ENCODE data around the gene BLTP3A.
"Not testable (repeated sequence)": the region's sequence is repeated elsewhere in the genome, so short reads cannot be mapped to it uniquely, and the experiment has no call there.

BLTP3A gene, protein sequence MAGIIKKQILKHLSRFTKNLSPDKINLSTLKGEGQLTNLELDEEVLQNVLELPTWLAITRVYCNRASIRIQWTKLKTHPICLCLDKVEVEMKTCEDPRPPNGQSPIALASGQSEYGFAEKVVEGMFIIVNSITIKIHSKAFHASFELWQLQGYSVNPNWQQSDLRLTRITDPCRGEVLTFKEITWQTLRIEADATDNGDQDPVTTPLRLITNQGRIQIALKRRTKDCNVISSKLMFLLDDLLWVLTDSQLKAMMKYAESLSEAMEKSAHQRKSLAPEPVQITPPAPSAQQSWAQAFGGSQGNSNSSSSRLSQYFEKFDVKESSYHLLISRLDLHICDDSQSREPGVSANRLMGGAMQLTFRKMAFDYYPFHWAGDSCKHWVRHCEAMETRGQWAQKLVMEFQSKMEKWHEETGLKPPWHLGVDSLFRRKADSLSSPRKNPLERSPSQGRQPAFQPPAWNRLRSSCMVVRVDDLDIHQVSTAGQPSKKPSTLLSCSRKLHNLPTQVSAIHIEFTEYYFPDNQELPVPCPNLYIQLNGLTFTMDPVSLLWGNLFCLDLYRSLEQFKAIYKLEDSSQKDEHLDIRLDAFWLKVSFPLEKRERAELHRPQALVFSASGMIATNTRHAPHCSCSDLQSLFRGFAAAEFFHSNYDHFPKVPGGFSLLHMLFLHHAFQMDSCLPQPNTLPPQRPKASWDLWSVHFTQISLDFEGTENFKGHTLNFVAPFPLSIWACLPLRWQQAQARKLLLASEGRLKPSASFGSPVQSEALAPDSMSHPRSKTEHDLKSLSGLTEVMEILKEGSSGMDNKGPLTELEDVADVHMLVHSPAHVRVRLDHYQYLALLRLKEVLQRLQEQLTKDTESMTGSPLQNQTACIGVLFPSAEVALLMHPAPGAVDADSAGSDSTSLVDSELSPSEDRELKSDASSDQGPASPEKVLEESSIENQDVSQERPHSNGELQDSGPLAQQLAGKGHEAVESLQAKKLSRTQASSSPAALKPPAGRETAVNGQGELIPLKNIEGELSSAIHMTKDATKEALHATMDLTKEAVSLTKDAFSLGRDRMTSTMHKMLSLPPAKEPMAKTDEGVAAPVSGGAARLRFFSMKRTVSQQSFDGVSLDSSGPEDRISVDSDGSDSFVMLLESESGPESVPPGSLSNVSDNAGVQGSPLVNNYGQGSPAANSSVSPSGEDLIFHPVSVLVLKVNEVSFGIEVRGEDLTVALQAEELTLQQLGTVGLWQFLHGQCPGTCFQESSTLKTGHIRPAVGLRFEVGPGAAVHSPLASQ (N-terminal part only)

DNA sequence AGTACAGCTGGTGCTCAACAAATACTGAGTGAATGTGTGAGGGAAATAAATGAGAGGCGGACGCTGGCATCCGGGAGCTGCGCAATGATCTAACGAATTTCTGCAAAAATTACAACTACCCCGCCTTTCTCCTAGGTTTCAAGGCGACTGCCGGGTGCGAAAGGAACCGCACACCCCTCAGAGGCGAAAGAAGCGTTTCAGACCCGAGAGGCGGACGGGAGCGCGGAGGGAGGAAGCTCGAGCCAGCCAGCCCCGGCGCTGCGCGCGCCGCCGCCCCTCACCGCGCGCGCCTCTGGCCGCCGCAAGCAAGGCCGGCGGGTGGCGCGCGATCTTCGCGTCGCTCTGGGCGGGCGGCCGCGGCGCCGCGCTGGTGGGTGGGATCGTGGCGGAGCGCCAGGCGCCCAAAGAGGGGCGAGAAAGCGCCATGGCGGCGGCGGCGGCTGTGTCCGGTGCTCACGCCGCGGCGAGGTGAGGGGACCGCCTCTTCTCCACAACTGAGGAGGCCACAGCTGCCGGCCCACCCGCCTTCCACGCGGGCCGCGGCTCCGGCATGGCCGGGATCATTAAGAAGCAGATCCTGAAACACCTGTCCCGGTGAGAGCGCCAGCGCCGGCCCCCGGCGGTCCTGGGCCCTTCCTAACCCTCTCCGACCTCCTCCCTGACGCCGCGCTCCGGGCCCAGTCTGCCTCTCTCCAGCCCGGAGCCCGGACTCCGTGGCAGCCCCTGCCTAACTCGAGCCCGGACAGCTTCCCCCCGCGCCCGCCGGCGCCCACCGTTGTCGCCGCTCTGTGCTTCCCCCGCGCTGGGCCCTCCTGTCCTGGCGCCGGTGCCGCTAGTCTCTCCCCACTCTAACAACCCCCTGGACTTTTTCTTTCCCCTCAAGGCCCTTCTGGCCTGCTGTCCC, at the start of gene BLTP3A:
Gene BLTP3A, plus strand, starts transcription at position 383 of the 904 bp plus-strand sequence. Its CDS starts 168 bp downstream, at position 551.
- peak; percentile 77 for DNase-seq

DNA sequence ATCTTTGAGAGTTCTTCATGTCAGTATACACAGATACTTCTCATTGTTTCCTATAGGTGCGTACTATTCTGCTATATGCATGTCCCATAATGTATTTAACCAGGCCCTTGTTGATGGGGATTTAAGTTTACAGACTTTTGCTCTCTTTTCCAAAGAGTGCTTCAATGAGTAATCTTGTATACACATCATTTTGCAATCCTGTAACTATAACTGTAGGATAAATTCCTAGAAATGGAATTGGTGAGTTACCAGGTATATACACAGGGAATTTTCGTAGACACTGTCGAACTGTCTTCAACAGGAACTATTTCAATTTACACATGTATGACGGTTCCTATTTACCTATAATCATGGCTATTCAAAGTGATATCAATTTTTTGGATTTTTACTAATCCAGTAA, 49.8 kb upstream of the BLTP3A start:
- no peak for DNase-seq

DNA sequence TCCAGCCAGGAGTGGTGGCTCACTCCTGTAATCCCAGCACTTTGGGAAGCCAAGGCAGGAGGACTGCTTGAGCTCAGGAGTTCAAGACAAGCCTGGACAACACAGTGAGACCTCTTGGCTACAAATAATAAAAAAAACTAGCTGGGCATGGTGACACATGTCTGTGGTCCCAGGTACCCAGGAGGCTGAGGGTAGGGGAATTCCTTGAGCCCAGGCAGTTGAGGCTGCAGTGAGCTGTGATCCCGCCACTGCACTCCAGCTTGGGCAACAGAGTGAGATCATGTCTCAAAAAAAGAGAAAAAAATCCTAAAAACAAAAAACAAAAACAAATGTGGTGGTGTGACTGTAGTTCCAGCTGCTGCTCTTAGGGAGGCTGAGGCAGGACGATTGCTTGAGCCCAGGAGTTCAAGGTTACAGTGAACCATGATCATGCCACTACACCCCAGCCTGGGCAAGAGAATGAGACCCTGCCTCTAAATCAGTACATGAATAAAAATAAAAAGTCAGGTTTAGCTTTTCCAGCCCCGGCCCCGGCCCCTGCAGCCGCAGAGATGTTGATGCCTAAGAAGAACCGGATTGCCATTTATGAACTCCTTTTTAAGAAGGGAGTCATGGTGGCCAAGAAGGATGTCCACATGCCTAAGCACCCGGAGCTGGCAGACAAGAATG, 48.1 kb upstream of the BLTP3A start:
- no peak for DNase-seq

DNA sequence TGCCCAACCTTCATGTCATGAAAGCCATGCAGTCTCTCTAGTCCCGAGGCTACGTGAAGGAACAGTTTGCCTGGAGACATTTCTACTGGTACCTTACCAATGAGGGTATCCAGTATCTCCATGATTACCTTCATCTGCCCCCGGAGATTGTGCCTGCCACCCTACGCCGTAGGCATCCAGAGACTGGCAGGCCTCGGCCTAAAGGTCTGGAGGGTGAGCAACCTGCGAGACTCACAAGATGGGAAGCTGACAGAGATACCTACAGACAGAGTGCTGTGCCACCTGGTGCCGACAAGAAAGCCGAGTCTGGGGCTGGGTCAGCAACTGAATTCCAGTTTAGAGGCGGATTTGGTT, 47.6 kb upstream of the BLTP3A start:
- not testable (repeated sequence) for DNase-seq

DNA sequence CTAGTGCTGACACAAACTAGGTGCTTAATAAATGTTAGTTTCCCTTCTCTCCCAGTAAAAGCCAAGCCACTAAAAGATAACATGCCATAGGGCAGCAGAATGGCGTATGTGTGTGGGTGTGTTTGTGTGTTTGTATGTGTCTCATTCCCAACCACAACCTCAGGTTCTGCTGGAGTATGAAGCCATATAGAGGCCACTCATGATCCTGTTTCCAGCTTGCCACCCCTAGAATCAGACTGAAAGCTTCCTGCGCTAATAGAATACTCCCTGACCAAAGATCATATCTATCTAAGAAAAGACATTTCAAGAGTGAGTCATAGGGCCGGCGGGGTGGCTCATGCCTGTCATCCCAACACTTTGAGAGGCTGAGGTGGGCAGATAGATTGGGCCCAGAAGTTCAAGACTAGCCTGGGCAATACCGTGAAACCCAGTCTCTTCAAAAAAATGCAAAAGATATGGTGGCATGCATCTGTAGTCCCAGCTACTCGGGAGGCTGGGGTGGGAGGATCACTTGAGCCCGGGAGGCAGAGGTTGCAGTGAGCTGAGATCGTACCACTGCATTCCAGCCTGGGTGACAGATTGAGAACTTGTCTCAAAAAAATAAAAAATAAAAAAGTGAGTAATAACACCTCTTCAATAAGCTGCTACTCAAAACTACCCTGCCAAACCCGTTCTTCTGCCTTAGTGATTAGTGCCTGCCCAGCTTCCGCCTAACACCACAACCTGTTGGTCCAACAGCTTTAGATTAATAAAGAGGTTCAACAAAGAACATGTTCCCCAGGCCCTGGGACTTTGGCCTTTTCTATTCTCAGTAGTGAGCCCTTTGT, 46.4 kb upstream of the BLTP3A start:
- peak; percentile 78 for DNase-seq

DNA sequence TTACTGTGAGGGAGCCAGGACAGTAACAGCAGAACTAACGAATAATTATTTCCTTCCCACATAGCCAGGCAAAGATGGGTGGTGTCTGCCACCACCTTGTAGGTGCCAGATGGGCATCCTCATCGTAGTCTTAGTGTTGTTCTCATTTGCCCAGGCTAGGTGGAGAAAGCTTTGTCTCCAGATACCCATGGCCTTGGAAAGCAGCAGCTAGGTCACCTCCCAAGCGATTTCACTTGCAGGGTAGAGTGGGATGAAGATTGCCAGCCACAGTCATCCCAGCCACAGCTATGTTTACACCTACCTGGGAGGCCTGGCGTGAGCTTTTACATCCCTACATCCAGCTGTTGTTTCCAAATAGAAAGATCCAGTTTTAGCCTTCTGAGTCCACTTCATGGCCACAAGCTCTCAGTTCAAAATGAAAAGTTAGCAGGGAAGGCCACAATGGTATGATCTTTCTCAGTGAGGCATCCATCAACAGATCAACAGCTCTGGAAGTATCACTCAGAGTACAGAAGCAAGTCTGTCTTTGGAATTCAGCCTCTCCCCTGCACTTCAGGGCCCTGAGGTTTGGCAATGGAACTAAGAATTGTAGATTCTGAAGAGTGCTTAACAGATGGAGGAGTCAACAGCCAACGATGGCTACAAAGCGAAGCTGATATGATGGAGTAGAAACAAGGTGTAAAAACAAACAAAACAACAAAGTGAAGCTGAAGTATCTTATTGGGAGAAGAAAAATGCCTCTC, 45.6 kb upstream of the BLTP3A start:
- no peak for DNase-seq

DNA sequence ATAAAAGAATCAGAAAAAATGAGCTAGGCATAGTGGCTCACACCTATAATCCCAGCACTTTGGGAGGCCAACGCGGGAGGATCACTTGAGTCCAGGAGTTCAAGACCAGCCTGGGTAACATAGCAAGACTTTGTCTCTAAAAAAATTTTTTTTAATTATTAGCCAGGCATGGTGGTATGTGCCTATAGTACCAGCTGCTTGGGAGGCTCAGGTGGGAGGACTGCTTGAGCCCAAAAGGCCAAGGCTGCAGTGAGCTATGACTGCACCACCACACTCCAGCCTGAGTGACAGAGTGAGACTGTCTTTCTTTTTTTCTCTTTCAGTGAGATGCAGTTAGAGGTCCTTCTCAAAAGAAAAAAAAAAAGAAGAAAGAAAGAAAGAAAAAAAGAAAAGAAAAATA, 43.1 kb upstream of the BLTP3A start:
- no peak for DNase-seq

DNA sequence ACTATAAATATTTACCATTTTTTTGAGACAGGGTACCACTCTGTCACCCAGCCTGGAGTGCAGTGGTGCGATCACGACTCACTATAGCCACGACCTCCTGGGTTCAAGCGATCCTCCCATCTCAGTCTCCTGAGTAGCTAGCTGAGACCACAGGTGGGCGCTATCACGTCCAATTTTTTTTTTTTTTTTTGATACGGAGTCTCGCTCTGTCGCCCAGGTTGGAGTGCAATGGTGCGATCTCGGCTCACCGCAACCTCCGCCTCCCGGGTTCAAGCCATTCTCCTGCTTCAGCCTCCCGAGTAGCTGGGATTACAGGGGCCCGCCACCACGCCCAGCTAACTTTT, 35.4 kb upstream of the BLTP3A start:
- peak; percentile 38 for DNase-seq

DNA sequence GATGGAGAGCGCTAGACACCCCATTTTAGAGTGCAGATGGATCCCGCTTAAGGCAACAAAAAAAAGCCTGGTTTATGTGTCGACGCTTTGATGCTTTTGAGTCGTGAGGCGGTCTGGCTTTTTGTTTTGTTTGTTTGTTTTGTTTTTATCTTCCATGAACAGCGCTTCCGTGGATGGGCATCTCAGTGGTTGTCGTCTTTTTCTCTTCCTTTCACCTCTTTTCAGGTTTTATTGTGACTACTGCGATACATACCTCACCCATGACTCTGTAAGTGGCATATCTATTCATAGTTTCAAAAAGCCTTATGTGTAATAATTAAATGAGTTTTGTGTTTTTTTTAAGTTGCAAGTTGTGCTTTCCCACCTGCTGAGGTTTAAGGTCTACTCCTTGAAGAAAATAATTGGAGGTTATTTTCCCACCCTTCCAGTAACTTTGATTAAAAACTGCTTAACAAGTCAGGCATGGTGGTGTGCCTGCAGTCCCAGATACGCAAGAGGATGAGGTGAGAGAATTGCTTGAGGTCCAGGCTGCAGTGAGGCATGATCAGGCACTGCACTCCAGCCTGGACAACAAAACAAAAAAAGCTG, 34.1 kb upstream of the BLTP3A start:
- no peak for DNase-seq

DNA sequence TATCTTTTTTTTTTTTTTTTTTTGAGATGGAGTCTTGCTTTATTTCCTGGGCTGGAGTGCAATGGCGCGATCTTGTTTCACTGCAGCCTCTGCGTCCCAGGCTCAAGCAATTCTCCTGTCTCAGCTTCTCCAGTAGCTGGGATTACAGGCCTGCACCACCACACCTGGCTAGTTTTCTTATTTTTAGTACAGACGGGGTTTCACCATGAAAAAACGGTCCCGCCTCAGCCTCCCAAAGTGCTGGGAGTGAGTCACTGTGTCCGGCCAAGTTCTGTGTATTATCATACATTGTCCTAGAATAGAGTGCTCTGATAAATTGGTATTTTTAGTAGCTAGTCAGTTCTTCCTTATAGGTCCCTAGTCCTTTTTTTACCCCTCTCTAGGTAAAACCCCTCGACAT, 31.8 kb upstream of the BLTP3A start:
- DNase-seq: no peak

DNA sequence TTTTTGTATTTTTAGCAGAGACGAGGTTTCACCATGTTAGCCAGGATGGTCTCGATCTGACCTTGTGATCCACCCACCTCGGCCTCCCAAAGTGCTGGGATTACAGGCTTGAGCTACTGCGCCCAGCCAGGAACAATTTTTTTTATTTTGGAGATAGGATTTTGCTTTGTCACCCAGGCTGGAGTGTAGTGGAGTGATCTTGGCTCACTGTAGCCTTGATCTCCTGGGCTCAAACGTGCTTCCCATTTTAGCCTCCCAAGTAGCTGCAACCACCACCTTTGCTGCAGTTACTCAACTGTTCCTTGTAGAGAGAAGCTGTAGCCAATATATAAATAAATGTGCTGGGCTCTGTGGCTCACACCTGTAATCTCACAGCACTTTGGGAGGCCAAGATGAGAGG, 30.2 kb upstream of the BLTP3A start:
- DNase-seq: not testable (repeated sequence)

DNA sequence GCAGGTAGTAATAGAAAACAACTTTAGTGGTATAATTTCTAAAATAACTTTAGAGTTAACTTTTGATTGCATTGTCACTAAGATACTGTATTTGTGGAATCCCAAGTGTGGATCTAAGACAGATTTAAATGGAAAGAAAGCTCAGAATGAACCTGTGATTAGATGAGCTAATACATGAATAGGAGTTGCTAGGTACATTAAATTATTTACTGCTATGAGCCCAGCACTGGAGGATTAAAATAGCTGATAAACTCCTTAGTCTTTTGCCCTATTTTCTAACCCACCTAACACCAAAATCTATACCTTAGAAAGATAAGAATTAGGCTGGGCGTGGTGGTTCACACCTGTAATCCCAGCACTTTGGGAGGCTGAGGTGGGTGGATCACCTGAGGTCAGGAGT, 23.7 kb upstream of the BLTP3A start:
- no peak for DNase-seq

DNA sequence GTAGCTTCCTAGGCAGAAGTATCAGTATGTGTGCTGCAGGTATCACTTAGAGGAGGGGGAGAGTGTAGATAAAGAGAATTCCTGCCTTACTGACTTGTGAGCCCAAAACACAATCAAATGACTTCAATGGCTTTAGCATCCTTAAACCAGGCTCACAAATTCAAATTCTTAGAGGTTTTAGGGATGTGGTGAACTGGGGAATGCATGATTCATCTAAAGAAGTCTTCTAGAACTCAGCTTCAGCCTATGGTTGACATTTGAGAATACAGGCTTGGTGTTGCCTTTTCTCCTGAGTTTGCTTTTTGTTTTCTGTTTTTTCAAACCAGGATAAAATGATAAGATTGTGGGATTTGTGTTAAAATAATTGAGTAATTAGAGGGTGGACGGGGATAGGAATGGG, 20.2 kb upstream of the BLTP3A start:
- DNase-seq: peak; percentile 81

DNA sequence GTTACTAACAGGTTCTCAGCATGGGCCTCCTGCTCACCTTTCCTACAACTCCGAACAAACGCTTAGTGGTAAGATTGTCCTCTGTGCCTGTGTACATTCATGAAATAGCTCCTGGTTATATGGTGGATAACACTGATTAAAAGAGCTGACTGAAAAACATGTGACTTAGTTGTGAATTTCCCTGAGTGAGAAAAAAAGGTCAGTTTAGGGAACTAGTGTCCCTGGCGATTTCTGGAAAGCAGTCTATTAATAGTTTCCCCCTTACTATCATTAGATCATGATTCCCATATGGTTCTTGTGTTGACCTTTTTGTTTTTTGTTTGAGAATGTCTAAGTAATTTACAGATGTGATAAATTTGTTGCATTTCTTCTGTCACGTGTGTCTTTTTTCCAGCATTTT, 18.9 kb upstream of the BLTP3A start:
- no peak for DNase-seq

DNA sequence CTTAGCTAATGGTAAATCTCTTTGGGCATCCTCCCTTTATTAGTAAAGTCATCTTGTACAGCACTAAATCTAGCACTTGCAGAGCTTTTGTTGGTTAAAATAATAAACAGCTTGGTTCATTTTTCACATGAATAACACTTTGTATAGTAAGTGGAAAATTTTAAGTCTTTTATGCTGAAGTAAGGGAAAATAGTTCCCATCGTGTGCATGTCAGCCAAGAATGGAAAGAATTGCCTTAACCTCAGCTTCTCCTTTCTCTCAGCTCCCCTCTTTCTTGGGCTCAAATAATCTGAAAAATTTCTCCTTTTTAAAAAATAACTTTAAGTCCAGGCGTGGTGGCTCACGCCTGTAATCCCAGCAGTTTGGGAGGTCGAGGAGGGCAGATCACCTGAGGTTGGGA, 18.0 kb upstream of the BLTP3A start:
- no peak for DNase-seq

DNA sequence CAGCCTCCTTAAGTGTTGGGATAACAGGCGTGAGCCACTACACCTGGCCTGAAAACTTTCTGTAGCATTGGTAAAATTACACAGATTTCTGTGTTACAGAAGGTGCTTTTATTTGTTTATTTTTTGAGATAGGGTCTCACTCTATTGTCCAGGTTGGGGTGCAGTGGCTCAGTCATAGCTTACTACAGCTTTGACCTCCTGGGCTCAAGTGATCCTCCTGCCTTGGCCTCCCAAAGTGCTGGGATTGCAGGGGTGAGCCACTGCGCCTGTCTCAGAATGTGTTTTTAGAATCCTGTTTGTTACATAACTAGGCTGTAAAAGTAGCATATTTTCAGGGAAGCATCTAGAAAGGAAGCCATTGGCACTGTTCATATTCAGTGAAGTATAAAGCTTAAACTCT, 16.9 kb upstream of the BLTP3A start:
- DNase-seq: no peak

DNA sequence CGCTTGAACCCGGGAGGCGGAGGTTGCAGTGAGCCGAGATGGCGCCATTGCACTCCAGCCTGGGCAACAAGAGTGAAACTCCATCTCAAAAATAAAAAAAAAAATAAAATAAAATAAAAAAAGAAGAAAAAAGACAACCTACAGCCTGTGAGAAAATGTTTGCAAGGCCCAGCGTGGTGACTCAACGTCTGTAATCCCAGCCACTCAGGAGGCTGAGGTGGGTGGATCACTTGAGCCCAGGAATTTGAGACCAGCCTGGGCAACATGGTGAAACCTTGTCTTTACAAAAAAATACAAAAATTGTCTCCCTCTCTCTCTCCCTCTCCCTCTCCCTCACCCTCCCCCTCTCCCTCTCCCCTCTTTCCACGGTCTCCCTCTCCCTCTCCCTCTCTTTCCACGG, 6.5 kb upstream of the BLTP3A start:
- not testable (repeated sequence) for DNase-seq

DNA sequence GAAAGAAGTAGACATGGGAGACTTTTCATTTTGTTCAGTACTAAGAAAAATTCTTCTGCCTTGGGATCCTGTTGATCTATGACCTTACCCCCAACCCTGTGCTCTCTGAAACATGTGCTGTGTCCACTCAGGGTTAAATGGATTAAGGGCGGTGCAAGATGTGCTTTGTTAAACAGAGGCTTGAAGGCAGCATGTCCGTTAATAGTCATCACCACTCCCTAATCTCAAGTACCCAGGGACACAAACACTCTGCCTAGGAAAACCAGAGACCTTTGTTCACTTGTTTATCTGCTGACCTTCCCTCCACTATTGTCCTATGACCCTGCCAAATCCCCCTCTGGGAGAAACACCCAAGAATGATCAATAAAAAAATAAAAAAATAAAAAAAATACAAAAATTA, 4.7 kb upstream of the BLTP3A start:
- not testable (repeated sequence) for DNase-seq

DNA sequence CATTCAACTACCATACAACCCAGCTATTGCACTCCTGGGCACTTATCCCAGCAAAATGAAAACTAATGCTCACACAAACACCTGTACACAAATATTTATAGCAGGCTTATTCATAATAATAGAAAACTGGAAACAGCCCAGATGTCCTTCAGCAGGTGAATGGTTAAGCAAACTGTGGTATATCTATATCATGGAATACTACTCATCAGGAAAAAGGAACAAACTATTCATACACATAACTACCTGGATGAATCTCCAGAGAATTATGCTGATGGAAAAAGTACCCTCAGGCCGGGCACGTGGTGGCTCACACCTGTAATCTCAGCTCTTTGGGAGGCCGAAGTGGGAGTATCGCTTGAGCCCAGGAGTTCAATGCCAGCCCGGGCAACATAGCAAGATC, 3.8 kb upstream of the BLTP3A start:
- no peak for DNase-seq
